ENCODE measurements around the gene NOC4L.
"Not testable (repeated sequence)": the region's sequence is repeated elsewhere in the genome, so short reads cannot be mapped to it uniquely, and the experiment has no call there.

Gene NOC4L

DNA sequence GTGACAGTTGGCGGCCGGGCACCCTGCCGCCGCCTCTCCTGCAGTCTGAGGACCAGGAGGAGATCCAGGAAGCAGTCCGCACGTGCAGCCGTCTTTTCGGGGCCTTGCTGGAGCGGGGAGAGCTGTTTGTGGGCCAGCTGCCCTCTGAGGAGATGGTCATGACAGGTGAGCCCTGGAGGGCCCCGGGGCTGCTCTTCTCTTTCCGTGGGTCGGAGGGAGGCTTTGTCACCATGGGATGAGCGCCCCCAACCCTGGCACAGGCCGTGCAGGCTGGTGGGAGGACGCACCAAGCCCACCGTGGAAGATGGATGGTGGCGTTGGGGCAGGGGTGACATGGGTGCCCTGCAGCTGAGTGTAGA, 532 bp downstream of the NOC4L start:
- H3K36me3 ChIP-seq (ENCODE audit: insufficient read depth, insufficient read length, low read length): peaks cover 63% of the 10 kb centered on the region
- H3K4me1 ChIP-seq (ENCODE audit: insufficient read depth, insufficient read length): peaks cover 12% of the 10 kb centered on the region
- no peaks in the 10 kb centered on the region for H3K9me3 ChIP-seq (ENCODE audit: insufficient read depth, low read length)
- peak overlapping the region; percentile 95 for H3K9ac ChIP-seq (ENCODE audit: insufficient read length, low read depth)
- no peak for DNase-seq (ENCODE audit: low read depth, low spot score)
- H3K27me3 ChIP-seq (ENCODE audit: insufficient read depth, insufficient read length): no peaks in the 10 kb centered on the region
- TF ChIP-seq ZNF274 (IDR thresholded peaks at IDR 0.05; ENCODE audit: low read depth, low read length): no peak
- no peak for TF ChIP-seq SUZ12 (IDR thresholded peaks at IDR 0.05; ENCODE audit: extremely low read depth, insufficient read depth, insufficient read length)
- no peak for TF ChIP-seq YY1 (IDR thresholded peaks at IDR 0.05; ENCODE audit: insufficient read depth, insufficient read length)
- H3K4me3 ChIP-seq (ENCODE audit: insufficient read length, low read depth): peak overlapping the region; percentile 93

DNA sequence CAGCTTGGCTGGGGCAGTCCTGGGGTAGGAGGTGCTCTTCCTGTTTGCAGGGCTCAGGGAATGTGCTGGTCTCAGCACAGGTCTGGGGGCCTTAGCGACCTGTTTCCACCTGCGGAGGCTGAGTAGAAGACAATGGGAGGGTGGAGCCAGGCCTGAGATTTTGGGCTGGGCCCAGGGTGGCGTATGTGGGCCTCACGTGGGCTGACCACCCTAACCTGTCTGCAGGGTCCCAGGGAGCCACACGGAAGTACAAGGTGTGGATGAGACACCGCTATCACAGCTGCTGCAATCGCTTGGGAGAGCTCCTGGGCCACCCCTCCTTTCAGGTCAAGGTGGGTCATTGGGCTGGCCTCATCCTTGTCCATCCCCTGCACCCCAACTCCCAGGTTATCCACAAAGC, 1.1 kb downstream of the NOC4L start:
- H3K4me3 ChIP-seq (ENCODE audit: insufficient read length, low read depth): peak overlapping the region; percentile 93
- no peaks in the 10 kb centered on the region for H3K9me3 ChIP-seq (ENCODE audit: insufficient read depth, low read length)
- H3K36me3 ChIP-seq (ENCODE audit: insufficient read depth, insufficient read length, low read length): peaks cover 58% of the 10 kb centered on the region
- H3K9ac ChIP-seq (ENCODE audit: insufficient read length, low read depth): peak overlapping the region; percentile 95
- no peaks in the 10 kb centered on the region for H3K27me3 ChIP-seq (ENCODE audit: insufficient read depth, insufficient read length)
- peaks cover 12% of the 10 kb centered on the region for H3K4me1 ChIP-seq (ENCODE audit: insufficient read depth, insufficient read length)
- TF ChIP-seq SUZ12 (IDR thresholded peaks at IDR 0.05; ENCODE audit: extremely low read depth, insufficient read depth, insufficient read length): no peak
- TF ChIP-seq ZNF274 (IDR thresholded peaks at IDR 0.05; ENCODE audit: low read depth, low read length): no peak
- no peak for TF ChIP-seq YY1 (IDR thresholded peaks at IDR 0.05; ENCODE audit: insufficient read depth, insufficient read length)
- DNase-seq (ENCODE audit: low read depth, low spot score): no peak

DNA sequence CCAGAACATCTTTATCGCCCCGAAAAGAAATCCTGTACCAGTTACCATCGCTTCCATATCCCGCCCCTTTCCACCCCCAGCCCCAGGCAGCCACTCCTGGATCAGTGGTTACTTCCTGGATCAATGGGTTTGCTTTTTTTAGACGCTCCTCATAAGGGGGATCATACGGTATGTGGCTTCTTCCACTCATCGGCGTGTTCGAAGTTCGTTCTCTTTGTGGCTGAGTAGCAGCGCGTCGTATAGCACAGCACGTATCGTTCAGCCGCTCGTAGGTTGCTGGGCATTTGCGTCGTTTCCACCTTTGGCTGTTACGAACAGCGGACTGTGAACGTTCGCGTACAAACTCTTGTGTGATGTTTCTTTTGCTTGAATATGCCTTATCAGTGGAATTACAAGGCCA, 1.8 kb downstream of the NOC4L start:
- Histone ChIP-seq H3K27me3 (ENCODE audit: insufficient read depth, insufficient read length) (no peaks in the 10 kb centered on the region), H3K36me3 (ENCODE audit: insufficient read depth, insufficient read length, low read length) (peaks cover 53% of the 10 kb centered on the region), H3K4me3 (ENCODE audit: insufficient read length, low read depth) (no peak overlapping the region), H3K9me3 (ENCODE audit: insufficient read depth, low read length) (no peaks in the 10 kb centered on the region), H3K9ac (ENCODE audit: insufficient read length, low read depth) (no peak overlapping the region), H3K4me1 (ENCODE audit: insufficient read depth, insufficient read length) (peaks cover 12% of the 10 kb centered on the region)
- no peak for TF ChIP-seq ZNF274 (IDR thresholded peaks at IDR 0.05; ENCODE audit: low read depth, low read length)
- TF ChIP-seq YY1 (IDR thresholded peaks at IDR 0.05; ENCODE audit: insufficient read depth, insufficient read length): no peak
- TF ChIP-seq SUZ12 (IDR thresholded peaks at IDR 0.05; ENCODE audit: extremely low read depth, insufficient read depth, insufficient read length): no peak
- no peak for DNase-seq (ENCODE audit: low read depth, low spot score)

DNA sequence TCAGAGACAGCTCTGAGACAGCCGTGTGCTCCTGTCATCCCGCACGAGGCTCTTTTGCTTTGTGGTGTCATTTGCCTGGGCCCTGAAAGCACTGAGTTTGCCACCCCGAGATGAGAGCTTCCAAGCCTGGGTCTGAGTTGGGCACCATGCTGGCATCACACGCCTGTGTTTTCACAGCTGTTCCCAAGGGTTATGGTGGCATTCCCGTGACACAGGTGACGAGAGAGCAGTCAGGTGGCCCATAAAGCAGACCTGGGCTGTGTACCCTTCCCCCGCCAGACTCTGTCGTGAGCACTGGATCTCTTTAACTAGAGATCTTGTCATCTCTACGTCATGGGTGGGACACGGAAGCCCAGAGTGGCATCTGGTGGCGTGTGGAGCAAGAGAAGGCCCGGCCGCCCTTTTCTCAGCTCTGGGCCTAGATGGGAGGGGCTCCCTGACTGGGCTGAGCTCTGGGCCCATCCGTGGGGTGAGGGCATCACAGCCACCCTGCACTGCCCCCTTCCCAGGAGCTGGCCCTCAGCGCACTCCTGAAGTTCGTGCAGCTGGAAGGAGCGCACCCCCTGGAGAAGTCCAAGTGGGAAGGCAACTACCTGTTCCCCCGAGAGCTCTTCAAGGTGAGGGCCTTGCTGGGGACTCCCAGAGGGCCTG, 2.6 kb downstream of the NOC4L start:
- H3K9ac ChIP-seq (ENCODE audit: insufficient read length, low read depth): peak overlapping the region; percentile 32

DNA sequence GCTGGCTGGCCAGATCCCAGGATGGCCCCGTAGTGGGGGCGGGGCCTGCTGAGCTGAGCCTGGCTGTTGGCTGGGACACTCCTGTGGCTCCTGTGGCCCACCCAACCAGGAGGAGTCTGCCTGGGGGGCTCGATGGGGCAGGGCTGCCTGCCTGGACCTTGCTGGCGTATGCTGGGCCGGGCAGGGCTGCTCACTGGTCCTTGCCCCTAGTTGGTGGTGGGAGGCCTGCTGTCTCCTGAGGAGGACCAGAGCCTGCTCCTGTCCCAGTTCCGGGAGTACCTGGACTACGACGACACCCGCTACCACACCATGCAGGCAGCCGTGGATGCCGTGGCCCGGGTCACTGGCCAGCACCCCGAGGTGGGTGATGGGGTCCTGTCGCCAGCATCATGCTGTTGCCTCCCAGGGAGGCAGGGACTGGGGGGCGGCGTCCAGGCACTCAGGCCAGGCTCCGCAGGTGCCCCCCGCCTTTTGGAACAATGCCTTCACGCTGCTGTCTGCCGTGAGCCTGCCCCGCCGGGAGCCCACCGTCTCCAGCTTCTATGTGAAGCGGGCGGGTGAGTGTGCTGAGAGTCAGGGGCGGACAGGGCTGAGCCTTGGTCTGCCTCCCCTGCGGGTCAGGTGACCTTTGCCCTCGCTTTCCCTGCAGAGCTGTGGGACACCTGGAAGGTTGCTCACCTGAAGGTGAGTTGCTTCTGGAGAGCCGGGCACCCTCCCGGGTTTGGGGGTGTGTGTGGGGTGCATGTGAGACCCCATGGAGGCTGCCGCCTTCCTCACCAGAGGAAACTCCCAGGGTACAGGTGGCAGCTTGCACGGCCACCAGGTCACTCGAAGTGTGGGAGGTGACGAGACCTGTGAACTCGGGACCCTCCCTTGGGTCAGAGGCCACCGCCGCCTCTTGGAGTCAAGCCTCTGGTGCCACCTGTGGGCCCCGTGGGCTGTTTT, 3.4 kb downstream of the NOC4L start:
- Histone ChIP-seq H3K9me3 (ENCODE audit: insufficient read depth, low read length) (no peaks in the 10 kb centered on the region), H3K9ac (ENCODE audit: insufficient read length, low read depth) (no peak overlapping the region), H3K4me3 (ENCODE audit: insufficient read length, low read depth) (no peak overlapping the region), H3K4me1 (ENCODE audit: insufficient read depth, insufficient read length) (peaks cover 12% of the 10 kb centered on the region), H3K36me3 (ENCODE audit: insufficient read depth, insufficient read length, low read length) (peaks cover 52% of the 10 kb centered on the region), H3K27me3 (ENCODE audit: insufficient read depth, insufficient read length) (no peaks in the 10 kb centered on the region)
- DNase-seq (ENCODE audit: low read depth, low spot score): no peak
- no peak for TF ChIP-seq SUZ12 (IDR thresholded peaks at IDR 0.05; ENCODE audit: extremely low read depth, insufficient read depth, insufficient read length)

More for the DNA sequence above, 2.6 kb downstream of the NOC4L start:
- Histone ChIP-seq H3K4me1 (ENCODE audit: insufficient read depth, insufficient read length) (peaks cover 12% of the 10 kb centered on the region), H3K9me3 (ENCODE audit: insufficient read depth, low read length) (no peaks in the 10 kb centered on the region), H3K36me3 (ENCODE audit: insufficient read depth, insufficient read length, low read length) (peaks cover 53% of the 10 kb centered on the region), H3K27me3 (ENCODE audit: insufficient read depth, insufficient read length) (no peaks in the 10 kb centered on the region), H3K4me3 (ENCODE audit: insufficient read length, low read depth) (no peak overlapping the region)
- TF ChIP-seq ZNF274 (IDR thresholded peaks at IDR 0.05; ENCODE audit: low read depth, low read length) (no peak), SUZ12 (IDR thresholded peaks at IDR 0.05; ENCODE audit: extremely low read depth, insufficient read depth, insufficient read length) (no peak), YY1 (IDR thresholded peaks at IDR 0.05; ENCODE audit: insufficient read depth, insufficient read length) (no peak)
- DNase-seq (ENCODE audit: low read depth, low spot score): no peak

DNA sequence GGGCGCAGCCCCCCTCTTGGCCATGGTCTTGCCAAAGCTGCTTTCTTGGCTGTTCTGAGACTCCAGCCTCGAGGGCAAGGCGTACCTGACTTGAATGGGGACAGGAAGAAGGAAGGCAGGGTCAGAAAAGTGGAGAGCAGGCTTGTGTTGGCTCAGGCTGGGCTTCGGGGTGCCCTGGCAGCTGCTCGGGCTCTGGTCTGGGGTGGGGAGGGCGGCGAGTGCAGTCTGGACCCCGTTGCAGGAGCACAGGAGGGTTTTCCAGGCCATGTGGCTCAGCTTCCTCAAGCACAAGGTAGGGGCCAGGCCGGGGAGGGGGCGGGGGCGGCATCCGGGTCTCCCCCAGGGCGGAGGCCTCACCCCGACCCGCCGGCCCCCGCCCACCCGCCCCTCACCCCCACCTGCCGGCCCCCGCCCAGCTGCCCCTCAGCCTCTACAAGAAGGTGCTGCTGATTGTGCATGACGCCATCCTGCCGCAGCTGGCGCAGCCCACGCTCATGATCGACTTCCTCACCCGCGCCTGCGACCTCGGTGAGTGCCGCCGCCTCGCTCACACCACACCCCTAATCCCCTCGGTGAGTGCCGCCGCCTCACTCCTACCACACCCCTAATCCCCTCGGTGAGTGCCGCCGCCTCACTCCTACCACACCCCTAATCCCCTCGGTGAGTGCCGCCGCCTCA, 4.2 kb downstream of the NOC4L start:
- H3K27me3 ChIP-seq (ENCODE audit: insufficient read depth, insufficient read length): no peaks in the 10 kb centered on the region
- H3K4me3 ChIP-seq (ENCODE audit: insufficient read length, low read depth): no peak overlapping the region
- no peak for DNase-seq (ENCODE audit: low read depth, low spot score)
- peaks cover 8% of the 10 kb centered on the region for H3K4me1 ChIP-seq (ENCODE audit: insufficient read depth, insufficient read length)
- peaks cover 51% of the 10 kb centered on the region for H3K36me3 ChIP-seq (ENCODE audit: insufficient read depth, insufficient read length, low read length)
- no peaks in the 10 kb centered on the region for H3K9me3 ChIP-seq (ENCODE audit: insufficient read depth, low read length)
- no peak overlapping the region for H3K9ac ChIP-seq (ENCODE audit: insufficient read length, low read depth)
- TF ChIP-seq YY1 (IDR thresholded peaks at IDR 0.05; ENCODE audit: insufficient read depth, insufficient read length) (no peak), ZNF274 (IDR thresholded peaks at IDR 0.05; ENCODE audit: low read depth, low read length) (no peak), SUZ12 (IDR thresholded peaks at IDR 0.05; ENCODE audit: extremely low read depth, insufficient read depth, insufficient read length) (no peak)

DNA sequence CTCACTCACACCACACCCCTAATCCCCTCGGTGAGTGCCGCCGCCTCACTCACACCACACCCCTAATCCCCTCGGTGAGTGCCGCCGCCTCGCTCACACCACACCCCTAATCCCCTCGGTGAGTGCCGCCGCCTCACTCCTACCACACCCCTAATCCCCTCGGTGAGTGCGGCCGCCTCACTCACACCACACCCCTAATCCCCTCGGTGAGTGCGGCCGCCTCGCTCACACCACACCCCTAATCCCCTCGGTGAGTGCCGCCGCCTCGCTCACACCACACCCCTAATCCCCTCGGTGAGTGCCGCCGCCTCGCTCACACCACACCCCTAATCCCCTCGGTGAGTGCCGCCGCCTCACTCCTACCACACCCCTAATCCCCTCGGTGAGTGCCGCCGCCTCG, 5.3 kb downstream of the NOC4L start:
- H3K4me1 ChIP-seq (ENCODE audit: insufficient read depth, insufficient read length): peaks cover 15% of the 10 kb centered on the region
- not testable (repeated sequence) for H3K4me3 ChIP-seq (ENCODE audit: insufficient read length, low read depth); DNase-seq (ENCODE audit: low read depth, low spot score); H3K27me3 ChIP-seq (ENCODE audit: insufficient read depth, insufficient read length); H3K9ac ChIP-seq (ENCODE audit: insufficient read length, low read depth); H3K9me3 ChIP-seq (ENCODE audit: insufficient read depth, low read length)
- peaks cover 51% of the 10 kb centered on the region for H3K36me3 ChIP-seq (ENCODE audit: insufficient read depth, insufficient read length, low read length)

Data from NT2/D1 (cell line).